Heart right ventricle (tissue), 16 donors: Measurements from ENCODE around the gene PLXDC2. TPM values are rescaled to one million over a fixed set of nuclear protein-coding genes. Genes with fewer than 3 reads are reported as not detected.

Experiments used
- ATAC-seq, 8 donors: fragments of 200-7000 bp; cut with Tn5 transposase; one replicate each; pipeline ENCODE4 v1.9.1; 2020; ENCODE audit warnings: mild to moderate bottlenecking in 8 of 8, moderate library complexity in 8 of 8, moderate number of reproducible peaks in 1 of 8
- DNase-seq, 2 donors: peaks; one replicate each; pipeline ENCODE4 v3.0.0-alpha.2; 2020
- H3K27ac ChIP-seq, 10 donors: fragments of 200-600 bp; sonication (generic) in 2 of 10; one replicate each; pipeline versions ENCODE4 v1.5.0 to v1.8.0; 2020 to 2022; ENCODE audit warnings: mild to moderate bottlenecking in 3 of 10
- H3K27me3 ChIP-seq, 7 donors: fragments of 200-600 bp; one replicate each; pipeline ENCODE4 v1.8.0; 2021 to 2022; ENCODE audit warnings: mild to moderate bottlenecking in 2 of 7
- H3K36me3 ChIP-seq, 9 donors: fragments of 200-600 bp; sonication (generic) in 1 of 9; one replicate each; pipeline versions ENCODE4 v1.5.0 to v1.8.0; 2020 to 2022; ENCODE audit warnings: mild to moderate bottlenecking in 2 of 9
- H3K4me1 ChIP-seq, 9 donors: fragments of 200-600 bp; sonication (generic) in 1 of 9; one replicate each; pipeline versions ENCODE4 v1.5.0 to v1.8.0; 2020 to 2022; ENCODE audit warnings: mild to moderate bottlenecking in 4 of 9
- H3K4me3 ChIP-seq, 10 donors: fragments of 200-600 bp; sonication (generic) in 2 of 10; one replicate each; pipeline versions ENCODE4 v1.5.0 to v1.8.0; 2020 to 2022; ENCODE audit warnings: mild to moderate bottlenecking in 7 of 10, moderate library complexity in 2 of 10
- H3K9me3 ChIP-seq, 11 donors: fragments of 200-600 bp in 10 of 11; sonication (generic) in 2 of 11; one replicate each; pipeline versions ENCODE4 v1.5.0 to v1.8.0; 2013 to 2022; ENCODE audit warnings: mild to moderate bottlenecking in 2 of 11, control low read depth in 1 of 11, moderate library complexity in 1 of 11
- WGBS, 2 donors: extraction: QIAGEN DNeasy Blood & Tissue Kit; methylation state at CpG; one replicate each; pipeline ENCODE4 v1.1.7; 2013; ENCODE audit warnings: inconsistent platforms in 1 of 2; 5-methylcytosine and 5-hydroxymethylcytosine counted together
- intact Hi-C, 10 donors: fragments of 100-400 bp; cut with DNase I; formaldehyde crosslinking; loops; one replicate each; pipeline versions ENCODE4 v1.11.1 to v1.14.2; 2022
- polyA plus RNA-seq, 2 donors: library from polyadenylated mRNA; stranded (reverse); fragments of 200-250 nt; gene quantifications; one replicate each; pipeline ENCODE4 v1.2.3, GENCODE V29; 2013
- total RNA-seq, 10 donors: library from RNA; stranded (reverse); fragmentation: NEBNext Ultra II Directional in 3 of 10; extraction: Animal tissue kit (Norgen Biotek cat#: 25700) in 3 of 10; gene quantifications; one replicate each; pipeline versions ENCODE4 v1.2.1 to v1.2.4, GENCODE V29; 2021 to 2023
- TF ChIP-seq, protein P1 (sequence below), 9 donors: fragments of 200-600 bp; sonication (generic) in 2 of 9; IDR thresholded peaks; one replicate each; pipeline versions ENCODE4 v1.5.0 to v1.8.0; 2021 to 2022; ENCODE audit warnings: antibody characterized with exemption in 9 of 9, mild to moderate bottlenecking in 5 of 9, moderate library complexity in 1 of 9
- donor health status: Arrhythmogenic right ventricular cardiomyopathy.
- donor health status: ischemic (EF 13 %, LVEDD 7.1; RV severe dilation, severe dysfunction).
- donor health status: healthy with polysubstance abuse.
- donor health status: DM: no; HTN: yes; CAD: no.
- donor health status: DM: no; HTN: no; CAD: no.
- donor health status: ischemic (EF 25% LVEDD 6.9; RV normal size, moderate dysfunction).
- donor health status: ischemic (EF 25% LVEDD 5.7; RV mildly dilated, moderate dysfunction).
- donor health status: healthy.
- donor health status: DM: yes; HTN: yes; CAD: no.
- donor health status: Ischemic cardiomyopathy.
- donor health status: ischemic (EF 35%, LVEDD 5.7; RV mildly dilated, moderate dysfunction).
- donor health status: nonischemic (EF 11% LVEDD 7.7; RV severe dilation, severe dysfunction).
- donor health status: DM: yes; HTN: yes; CAD: no.
- donor health status: PGD.
- donor health status: ischemic (EF 29% LVEDD 5.4; RV normal size, mild dysfunction).
- donor health status: nonischemic (EF 23%, LVEDD 6.1; RV moderate dilation, normal function).

PLXDC2 gene
- total and polyA plus RNA-seq, 12 donors: 4.6 to 26.8 (median 16.9) TPM

DNA sequence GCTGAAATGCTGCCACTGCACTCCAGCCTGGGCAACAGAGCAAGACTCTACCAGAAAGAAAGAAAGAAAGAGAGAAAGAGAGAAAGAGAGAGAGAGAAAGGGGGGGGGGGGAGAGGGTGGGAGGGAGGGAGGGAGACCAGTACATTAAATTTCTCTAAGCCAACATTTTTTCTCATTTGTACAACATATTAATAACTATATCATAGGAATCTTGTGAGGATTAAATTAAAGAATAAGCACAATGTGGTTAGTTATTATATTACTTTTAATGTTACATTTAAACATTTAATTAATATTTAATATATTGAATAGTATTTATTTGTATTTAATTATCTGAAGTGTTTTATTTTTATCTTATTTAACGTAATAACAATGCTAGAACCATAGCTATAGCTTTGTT is 53.1 kb downstream of the PLXDC2 start:
- Histone ChIP-seq H3K36me3 (peaks cover 0 to 9% (median 0%) of the 10 kb centered on the region in 9 donors), H3K9me3 (peaks cover 0 to 12% (median 0%) of the 10 kb centered on the region in 11 donors), H3K27me3 (no peaks in the 10 kb centered on the region), H3K4me1 (peaks cover 0 to 24% (median 7%) of the 10 kb centered on the region in 9 donors), H3K4me3 (no peak overlapping the region), H3K27ac (no peak overlapping the region)
- TF ChIP-seq, protein P1, sequence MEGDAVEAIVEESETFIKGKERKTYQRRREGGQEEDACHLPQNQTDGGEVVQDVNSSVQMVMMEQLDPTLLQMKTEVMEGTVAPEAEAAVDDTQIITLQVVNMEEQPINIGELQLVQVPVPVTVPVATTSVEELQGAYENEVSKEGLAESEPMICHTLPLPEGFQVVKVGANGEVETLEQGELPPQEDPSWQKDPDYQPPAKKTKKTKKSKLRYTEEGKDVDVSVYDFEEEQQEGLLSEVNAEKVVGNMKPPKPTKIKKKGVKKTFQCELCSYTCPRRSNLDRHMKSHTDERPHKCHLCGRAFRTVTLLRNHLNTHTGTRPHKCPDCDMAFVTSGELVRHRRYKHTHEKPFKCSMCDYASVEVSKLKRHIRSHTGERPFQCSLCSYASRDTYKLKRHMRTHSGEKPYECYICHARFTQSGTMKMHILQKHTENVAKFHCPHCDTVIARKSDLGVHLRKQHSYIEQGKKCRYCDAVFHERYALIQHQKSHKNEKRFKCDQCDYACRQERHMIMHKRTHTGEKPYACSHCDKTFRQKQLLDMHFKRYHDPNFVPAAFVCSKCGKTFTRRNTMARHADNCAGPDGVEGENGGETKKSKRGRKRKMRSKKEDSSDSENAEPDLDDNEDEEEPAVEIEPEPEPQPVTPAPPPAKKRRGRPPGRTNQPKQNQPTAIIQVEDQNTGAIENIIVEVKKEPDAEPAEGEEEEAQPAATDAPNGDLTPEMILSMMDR (IDR thresholded peaks at IDR 0.05): no peak
- DNase-seq (no peak), ATAC-seq (no peak)
- 89 to 96% methylated on average over 1 of the region's 1 CpG for WGBS, 2 donors
- intact Hi-C loops: no loop called here

- Histone ChIP-seq H3K27ac (no peak overlapping the region), H3K36me3 (no peaks in the 10 kb centered on the region), H3K4me1 (peaks cover 0 to 30% (median 12%) of the 10 kb centered on the region in 9 donors), H3K9me3 (no peaks in the 10 kb centered on the region), H3K4me3 (no peak overlapping the region), H3K27me3 (no peaks in the 10 kb centered on the region)
- TF ChIP-seq, protein P1 (IDR thresholded peaks at IDR 0.05): no peak
- 56 to 67% methylated on average over 11 of the region's 11 CpGs for WGBS, 2 donors
- intact Hi-C loops: loop anchor here in 1 of 10 donors (10.0 kb wide), 1 partner anchor 48 kb away; no protein-coding TSS in a partner anchor
- DNase-seq (no peak), ATAC-seq (peak in 2 of 8 donors; percentile 19 to 26)
Measured at GRCh38 chr10:19872504-19873271, 56.5 kb downstream of the PLXDC2 start.

GRCh38 chr10:19874190-19874589 is 58.0 kb downstream of the PLXDC2 start:
- intact Hi-C loops: loop anchor here in 1 of 10 donors (10.0 kb wide), 1 partner anchor 49 kb away; no protein-coding TSS in a partner anchor
- Histone ChIP-seq H3K36me3 (no peaks in the 10 kb centered on the region), H3K4me3 (no peak overlapping the region), H3K9me3 (no peaks in the 10 kb centered on the region), H3K4me1 (peaks cover 0 to 30% (median 12%) of the 10 kb centered on the region in 9 donors), H3K27me3 (no peaks in the 10 kb centered on the region), H3K27ac (no peak overlapping the region)
- ATAC-seq (no peak), DNase-seq (no peak)
- TF ChIP-seq, protein P1 (IDR thresholded peaks at IDR 0.05): no peak
- 80 to 97% methylated on average over 3 of the region's 3 CpGs for WGBS, 2 donors

DNA sequence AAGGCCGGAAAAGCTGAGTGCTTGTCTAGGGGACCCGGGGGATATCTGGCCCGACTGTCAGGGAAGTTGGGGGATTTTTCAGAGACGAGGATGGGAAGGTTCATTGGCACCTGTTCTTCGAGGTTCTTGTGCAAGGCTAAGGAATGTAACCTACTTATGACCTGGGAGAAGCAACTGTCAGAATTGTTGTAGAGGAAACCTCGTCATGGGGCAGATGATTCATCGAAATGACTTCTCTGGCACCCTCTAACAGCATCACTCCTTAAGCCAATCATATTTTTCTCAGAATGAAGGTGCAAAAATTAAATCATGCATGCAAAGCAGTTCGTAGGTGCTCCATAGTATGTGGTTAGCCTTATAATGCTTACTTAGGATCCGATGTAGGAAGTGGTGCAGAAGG is 58.6 kb downstream of the PLXDC2 start:
- TF ChIP-seq, protein P1 (IDR thresholded peaks at IDR 0.05): no peak
- H3K4me1 ChIP-seq: peaks cover 0 to 30% (median 12%) of the 10 kb centered on the region in 9 donors
- no peaks in the 10 kb centered on the region for H3K27me3 ChIP-seq
- H3K27ac ChIP-seq: no peak overlapping the region
- no peaks in the 10 kb centered on the region for H3K9me3 ChIP-seq
- intact Hi-C loops: loop anchor here in 1 of 10 donors (10.0 kb wide), 1 partner anchor 50 kb away; no protein-coding TSS in a partner anchor
- H3K4me3 ChIP-seq: no peak overlapping the region
- peak in 1 of 8 donors; percentile 44 for ATAC-seq
- DNase-seq: no peak
- 81 to 85% methylated on average over 9 of the region's 9 CpGs for WGBS, 2 donors
- H3K36me3 ChIP-seq: no peaks in the 10 kb centered on the region
